Fibroblast of pulmonary artery (primary cell): ENCODE results near the gene EPHB3.

ENCODE experiments used
- DNase-seq: peaks from one replicate; pipeline ENCODE4 v3.0.0-alpha.2; 2010; ENCODE audit warnings: low read depth
- H3K4me3 ChIP-seq: replicated peaks from 2 replicates; pipeline ENCODE4 v1.5.1; 2011; ENCODE audit warnings: low read depth, mild to moderate bottlenecking, control low read depth, low read length, moderate library complexity
- TF ChIP-seq, protein P1 (sequence below): IDR thresholded peaks from 2 replicates; pipeline ENCODE4 v1.5.1; 2011; ENCODE audit warnings: mild to moderate bottlenecking, control low read depth, low read length, inconsistent platforms; ENCODE audit errors: missing control alignments

The EPHB3 gene

GRCh38 chr3:184561061-184561912 is at the start of gene EPHB3:
EPHB3 (plus strand) TSS chr3:184561785; CDS start chr3:184562236, 451 bp downstream.
- TF ChIP-seq, protein P1, sequence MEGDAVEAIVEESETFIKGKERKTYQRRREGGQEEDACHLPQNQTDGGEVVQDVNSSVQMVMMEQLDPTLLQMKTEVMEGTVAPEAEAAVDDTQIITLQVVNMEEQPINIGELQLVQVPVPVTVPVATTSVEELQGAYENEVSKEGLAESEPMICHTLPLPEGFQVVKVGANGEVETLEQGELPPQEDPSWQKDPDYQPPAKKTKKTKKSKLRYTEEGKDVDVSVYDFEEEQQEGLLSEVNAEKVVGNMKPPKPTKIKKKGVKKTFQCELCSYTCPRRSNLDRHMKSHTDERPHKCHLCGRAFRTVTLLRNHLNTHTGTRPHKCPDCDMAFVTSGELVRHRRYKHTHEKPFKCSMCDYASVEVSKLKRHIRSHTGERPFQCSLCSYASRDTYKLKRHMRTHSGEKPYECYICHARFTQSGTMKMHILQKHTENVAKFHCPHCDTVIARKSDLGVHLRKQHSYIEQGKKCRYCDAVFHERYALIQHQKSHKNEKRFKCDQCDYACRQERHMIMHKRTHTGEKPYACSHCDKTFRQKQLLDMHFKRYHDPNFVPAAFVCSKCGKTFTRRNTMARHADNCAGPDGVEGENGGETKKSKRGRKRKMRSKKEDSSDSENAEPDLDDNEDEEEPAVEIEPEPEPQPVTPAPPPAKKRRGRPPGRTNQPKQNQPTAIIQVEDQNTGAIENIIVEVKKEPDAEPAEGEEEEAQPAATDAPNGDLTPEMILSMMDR = peak; percentile 97
- peak; percentile 99 for DNase-seq
- peak within 1 kb of the TSS; percentile 44 for H3K4me3 ChIP-seq

GRCh38 chr3:184512621-184513020 is 49.0 kb upstream of the EPHB3 start:
- no peak for DNase-seq
- no peak overlapping the region for H3K4me3 ChIP-seq
- TF ChIP-seq, protein P1 = no peak

- H3K4me3 ChIP-seq = peak overlapping the region; percentile 38
- peak; percentile 81 for DNase-seq
- TF ChIP-seq, protein P1 = peak; percentile 80
Measured at GRCh38 chr3:184513276-184514170, 48.1 kb upstream of the EPHB3 start.

DNA sequence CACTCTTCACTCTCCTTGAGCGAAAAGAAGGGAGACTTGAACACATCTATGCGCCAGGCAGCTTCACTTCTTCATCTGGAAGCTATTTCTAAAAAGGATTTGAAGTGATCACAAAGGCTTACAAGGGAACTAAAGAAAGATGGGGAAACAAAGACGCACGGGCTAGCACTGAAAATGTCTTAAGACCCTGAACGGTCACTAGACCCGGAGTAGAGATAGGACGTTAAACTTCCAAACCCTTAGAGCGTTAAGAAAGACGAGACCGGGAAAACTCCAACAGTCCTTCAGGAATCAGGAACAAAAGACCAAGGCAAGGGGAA is 47.5 kb upstream of the EPHB3 start:
- TF ChIP-seq, protein P1 = no peak
- DNase-seq = no peak
- no peak overlapping the region for H3K4me3 ChIP-seq

DNA sequence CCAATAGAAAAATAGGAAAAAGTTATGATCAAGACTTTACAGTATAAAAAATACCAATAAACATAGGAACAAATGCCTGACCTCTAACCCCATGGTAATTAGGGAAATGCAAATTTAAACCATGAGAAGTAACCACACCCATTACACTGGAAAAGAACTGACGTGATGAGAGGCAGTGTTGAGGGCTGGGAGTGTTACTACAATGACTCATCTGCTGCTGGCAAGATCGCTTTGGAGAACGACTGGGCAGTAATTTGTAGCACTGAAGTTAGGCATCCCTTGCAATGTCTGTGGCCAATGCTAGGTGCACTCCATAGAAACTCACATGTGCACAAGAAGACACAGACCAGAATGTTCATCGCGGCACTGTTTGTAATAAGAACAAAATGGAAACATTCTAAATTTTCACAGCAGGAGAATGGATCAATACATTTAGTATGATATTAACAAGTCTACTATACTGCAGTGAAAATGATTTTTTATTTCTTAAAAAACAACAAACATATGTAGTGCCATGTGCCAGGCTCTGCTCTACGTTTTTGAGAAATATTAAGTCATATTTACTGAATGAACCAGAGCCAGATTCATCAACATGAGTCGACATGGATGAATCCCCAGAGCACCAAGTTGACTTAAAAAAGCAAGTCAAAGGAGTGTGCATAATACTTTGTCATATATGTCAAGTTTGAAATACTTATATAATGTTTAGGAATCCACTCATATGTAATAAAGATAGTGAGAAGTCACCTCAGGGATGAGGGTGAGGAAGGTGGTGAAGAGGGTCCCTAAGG is 37.6 kb upstream of the EPHB3 start:
- DNase-seq = peak; percentile 66
- TF ChIP-seq, protein P1 = no peak
- no peak overlapping the region for H3K4me3 ChIP-seq

DNA sequence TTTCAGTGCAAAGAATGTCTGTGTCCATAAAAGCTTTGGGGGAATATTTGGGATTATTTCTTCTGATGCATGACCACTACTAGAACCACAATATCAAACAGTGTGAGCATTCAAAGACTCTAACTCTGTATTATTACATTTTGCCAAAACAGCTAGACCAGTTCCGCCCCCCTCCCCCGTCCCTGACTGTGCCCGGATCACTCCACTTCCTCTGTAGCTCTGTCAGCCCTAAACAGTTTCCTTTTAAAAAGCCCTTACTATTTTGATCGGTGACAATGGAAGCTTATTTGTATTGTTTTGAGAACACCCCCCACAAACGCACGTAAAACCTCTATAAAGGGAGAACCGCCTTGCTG is 36.6 kb upstream of the EPHB3 start:
- H3K4me3 ChIP-seq = peak overlapping the region; percentile 46
- TF ChIP-seq, protein P1 = no peak
- no peak for DNase-seq
